HuH-7 (cell line): ENCODE measurements around the gene TRAPPC10.
"Not testable (repeated sequence)": the region's sequence is repeated elsewhere in the genome, so short reads cannot be mapped to it uniquely, and the experiment has no call there.

Experiments
- DNase-seq: peaks from one replicate; pipeline ENCODE4 v3.0.0; 2011; ENCODE audit warnings: low spot score

Gene TRAPPC10

DNA sequence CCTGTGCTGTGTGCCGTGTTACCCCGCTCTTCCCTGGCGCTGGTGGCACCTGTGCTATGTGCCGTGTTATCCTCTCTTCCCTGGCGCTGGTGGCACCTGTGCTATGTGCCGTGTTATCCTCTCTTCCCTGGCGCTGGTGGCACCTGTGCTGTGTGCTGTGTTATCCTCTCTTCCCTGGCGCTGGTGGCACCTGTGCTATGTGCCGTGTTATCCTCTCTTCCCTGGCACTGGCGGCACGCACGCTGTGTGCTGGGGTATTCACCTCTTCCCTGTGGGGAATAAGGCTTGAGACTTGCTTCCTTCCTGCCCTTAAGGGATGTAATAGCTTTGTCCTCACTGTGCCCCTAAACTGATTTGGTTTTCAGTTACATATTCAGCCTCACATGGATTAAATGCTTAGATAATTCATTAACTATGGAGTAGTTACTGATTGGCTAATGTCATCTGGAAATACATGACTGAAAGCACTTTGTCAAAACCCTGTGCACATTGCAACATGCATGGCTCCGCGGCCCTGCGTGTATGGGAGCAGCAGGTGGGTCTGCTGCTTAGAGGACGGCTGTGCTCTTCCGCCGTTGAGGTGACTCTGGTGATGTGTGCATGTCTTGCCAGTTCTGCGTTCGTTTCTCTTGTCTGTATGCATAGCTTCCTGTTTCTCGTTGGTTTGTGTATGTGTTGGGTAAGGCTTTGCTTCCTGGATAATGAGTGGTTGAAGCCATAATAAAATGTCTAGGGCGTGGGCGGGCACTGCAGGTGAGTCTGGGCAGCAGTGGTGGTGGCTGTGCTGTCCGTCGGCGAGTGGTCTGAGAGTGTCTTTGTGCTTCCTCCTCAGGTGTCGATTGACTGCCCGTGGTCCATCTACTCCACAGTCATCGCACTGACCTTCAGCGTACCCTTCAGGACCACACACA, 77.1 kb downstream of the TRAPPC10 start:
- no peak for DNase-seq

DNA sequence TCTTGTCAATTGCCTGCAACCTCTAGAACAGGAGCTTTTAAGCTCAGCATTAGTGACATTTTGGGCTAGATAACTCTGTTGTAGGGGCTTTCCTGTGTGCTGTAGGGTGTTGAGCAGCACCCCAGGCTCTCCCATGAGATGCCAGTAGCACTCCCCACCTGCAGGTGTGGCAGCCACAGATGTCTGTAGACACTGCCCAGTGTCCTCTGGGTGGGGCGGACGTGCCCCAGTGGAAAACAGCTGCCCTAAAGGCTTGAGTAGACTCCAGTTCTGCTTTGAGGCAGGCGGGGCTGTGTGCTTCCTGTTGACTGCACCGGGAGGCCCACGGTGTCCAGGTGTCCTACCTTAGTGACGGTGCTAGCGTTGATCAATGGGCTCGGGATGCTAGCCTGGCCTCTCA, 78.2 kb downstream of the TRAPPC10 start:
- no peak for DNase-seq

DNA sequence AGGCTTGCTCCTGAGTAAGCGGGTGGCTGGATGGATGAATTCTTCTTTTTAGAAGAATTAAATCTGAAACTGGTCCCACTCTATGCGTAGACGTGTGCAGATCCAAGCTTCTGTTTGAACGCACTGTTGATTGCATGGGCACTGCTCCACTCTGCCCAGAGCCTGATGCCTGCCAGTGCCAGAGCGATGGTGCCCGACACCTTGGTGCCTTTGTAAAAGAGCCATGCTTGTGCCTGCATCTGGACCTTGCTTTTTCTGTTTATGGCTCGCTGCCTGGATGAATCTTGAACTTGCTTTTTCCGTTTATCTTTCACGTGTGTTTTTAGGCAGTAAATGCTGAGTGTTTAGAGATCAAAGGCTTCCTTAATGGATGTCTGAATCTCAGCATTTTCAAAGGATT, 80.1 kb downstream of the TRAPPC10 start:
- no peak for DNase-seq

DNA sequence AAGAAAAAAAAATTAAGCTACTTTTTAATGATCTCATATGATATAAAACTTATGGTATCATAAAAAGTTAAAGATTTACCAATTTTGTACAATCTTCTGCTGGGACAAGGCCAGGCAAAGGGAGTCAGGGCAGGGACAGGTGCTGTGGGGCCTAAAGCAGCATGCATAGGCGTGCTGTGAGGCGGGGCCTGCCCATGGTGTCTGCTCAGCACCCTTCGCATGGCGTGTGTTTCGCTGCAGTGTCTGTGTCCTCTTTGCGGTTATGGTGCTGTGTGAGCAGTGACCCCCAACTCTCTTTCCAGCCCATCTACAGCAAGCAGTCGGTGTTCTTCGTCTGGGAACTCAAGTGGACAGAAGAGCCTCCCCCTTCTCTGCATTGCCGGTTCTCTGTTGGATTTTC, 81.7 kb downstream of the TRAPPC10 start:
- no peak for DNase-seq

DNA sequence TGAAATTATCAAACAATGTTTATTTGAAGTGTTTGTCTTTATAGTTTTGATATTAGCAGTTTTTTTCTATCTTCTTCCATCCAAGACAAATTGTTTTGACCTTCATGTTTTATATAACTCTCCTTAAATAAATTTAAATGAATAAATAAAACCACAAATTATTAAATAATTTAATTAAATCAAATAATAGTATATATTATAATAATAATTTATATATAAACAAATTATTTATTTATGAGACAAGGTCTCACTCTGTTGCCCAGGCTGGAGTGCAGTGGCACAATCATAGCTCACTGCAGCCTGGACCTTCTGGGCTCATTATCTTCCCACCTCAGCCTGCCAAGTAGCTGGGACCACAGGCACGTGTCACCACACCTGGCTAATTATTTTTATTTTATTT, 82.7 kb downstream of the TRAPPC10 start:
- no peak for DNase-seq

DNA sequence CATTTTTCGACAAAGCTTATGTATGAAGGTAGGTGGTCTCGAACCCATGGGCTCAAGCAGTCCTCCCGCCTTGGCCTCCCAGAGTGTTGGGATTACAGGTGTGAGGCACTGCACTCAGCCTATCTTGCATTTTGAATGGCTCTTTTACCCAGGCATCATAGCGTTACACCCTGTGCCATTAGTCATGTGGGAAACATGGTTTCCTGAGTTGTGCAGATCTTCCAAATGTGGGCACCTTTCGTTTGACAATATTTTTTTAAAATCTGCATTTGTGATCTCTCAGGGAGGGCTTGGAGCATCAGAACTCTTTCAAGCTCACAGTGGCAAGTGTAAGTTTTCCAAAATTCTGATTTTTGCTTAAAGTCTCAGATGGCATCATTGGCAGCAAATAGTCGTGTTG, 86.4 kb downstream of the TRAPPC10 start:
- DNase-seq: not testable (repeated sequence)

DNA sequence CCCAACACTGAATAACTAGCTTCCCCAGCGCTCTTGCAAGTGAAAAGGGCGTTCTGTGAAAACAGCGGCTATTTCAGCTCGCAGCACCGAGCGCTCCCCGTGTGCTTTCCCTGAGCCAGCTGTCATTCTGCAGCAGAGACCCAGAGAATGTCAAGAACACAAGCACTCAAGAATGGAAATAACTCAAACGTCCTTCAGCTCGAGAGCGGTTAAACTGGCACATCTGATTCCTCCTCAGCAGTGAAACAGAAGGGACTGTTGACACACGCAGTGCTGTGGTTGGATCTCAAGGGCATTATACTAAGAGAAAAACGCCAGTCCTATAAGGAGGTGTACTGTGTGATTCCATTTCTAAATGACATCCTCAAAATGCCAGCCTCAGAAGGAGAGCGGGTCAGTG, 86.9 kb downstream of the TRAPPC10 start:
- DNase-seq: not testable (repeated sequence)

DNA sequence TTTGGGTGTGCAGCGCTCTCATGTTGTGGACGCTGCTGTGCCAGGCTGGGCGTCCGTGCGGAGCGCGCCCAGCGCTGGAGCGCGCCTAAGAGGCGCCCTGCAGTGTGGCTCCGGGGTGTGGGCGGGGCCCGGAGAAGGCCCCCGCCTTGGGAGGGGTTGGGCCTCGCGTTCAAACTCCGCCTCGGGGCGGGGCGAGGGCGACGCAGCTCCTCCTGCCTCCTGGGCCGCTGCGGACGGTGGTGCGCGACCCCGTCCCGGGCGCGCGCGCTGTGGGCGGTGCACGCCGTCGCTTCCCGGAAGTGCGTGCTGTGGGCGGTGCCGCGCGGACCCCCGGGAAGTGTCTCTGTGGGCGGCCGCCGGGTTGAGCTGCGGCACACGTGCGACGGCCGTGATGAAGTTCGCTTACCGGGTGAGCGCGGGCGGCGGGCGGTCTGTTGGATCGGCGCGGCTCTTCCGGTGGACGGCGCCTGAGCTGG, 95.0 kb downstream of the TRAPPC10 start, which contains the start of gene PWP2:
TSS of gene PWP2 (plus strand) at position 374 of the 476 bp plus-strand sequence. CDS start at position 392, 18 bp downstream.
- not testable (repeated sequence) for DNase-seq

DNA sequence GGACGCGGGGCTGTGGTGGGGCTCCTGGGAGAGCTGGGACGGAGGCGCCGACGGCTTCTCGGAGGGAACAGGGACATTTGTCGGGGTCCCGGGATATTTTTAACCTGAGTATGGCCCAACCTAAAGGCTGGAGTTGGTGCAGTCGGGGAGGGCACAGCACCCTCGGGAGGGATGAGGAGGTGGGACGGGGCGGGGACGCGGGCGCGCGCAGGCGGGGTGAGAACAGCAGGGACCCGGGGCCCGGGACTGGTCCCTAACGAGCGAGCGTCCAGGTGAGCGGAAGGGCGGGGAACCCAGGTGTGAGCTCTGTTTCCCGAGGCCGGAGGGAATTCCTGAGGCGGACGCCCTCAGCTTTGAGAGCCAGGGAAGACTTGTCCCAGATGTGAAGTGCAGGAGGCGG, 95.5 kb downstream of the TRAPPC10 start:
- DNase-seq: not testable (repeated sequence)

DNA sequence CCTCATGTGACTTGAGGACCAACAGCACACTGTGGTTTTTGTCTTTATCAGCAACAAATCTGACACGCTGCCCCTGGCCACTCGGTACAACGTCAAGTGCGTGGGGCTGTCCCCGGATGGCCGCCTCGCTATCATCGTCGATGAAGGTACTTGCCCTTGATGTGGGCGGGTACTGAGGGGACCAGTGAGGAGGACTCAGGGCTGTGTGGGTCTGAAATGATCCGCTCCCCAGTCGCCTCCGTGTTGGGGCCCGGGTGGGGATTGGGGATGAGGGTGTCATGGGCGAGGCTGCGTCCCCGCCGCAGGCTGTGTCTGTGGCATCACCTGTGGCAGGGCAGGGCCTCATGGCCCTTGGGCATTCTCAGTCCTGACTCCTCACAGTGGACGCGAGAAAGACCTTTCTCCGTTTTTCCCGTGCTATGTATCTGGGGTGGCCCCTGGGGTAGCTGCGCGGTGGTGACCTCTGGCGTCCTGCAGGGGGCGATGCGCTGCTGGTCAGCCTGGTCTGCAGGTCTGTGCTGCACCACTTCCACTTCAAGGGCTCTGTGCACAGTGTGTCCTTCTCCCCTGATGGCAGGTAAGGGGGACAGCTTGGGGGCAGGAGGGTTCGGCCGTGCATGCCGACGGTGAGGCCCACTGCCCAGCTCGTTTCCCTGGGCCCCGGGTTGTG, 101.7 kb downstream of the TRAPPC10 start:
- not testable (repeated sequence) for DNase-seq

DNA sequence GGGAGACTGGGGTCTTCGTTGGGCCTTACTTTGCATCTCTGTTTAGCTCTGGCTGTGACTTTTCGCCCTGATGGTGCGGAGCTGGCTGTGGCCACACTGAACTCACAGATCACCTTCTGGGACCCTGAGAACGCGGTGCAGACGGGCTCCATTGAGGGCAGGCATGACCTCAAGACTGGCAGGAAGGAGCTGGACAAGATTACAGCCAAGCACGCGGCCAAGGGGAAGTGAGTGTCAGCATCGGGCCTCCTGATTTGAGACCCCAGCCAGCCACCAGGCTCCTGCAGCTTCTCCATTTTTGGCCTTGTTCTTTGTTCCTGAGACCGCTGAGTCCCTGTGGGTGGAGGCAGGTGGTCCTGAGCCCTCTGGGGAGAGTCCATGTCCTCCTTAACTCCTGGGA, 110.0 kb downstream of the TRAPPC10 start:
- DNase-seq: not testable (repeated sequence)

DNA sequence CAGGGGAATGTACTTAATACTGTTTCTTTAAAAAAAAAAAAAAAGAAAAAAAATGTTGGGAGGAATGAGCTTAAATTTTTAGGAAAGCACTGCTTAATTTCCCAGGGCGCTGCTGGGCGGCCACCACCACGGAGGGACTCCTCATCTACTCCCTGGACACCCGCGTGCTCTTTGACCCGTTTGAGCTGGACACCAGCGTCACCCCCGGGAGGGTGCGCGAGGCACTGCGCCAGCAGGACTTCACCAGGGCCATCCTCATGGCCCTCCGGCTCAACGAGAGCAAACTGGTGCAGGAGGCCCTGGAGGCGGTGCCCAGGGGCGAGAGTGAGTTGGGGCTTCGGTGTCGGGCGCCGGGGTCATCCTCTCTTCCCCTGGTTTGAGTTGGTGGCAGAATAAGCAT, 115.7 kb downstream of the TRAPPC10 start:
- DNase-seq: not testable (repeated sequence)

DNA sequence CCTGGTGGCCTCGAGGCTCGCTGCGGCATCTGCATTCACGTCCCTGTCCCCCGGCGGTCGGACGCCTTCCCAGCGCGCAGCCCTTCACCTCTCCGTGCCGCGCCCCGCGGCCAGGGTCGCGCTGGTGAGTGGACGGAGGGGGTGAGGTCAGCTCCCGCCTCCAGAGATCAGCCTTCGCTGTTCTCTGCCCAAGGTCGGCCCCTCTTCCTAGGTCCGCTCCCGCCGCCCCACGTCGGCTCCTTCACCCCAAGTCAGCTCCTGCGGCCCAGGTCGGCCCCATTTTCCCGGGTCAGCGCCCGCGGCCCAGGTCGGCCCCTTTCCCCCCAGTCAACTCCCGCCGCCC, 121.6 kb downstream of the TRAPPC10 start:
- not testable (repeated sequence) for DNase-seq

DNA sequence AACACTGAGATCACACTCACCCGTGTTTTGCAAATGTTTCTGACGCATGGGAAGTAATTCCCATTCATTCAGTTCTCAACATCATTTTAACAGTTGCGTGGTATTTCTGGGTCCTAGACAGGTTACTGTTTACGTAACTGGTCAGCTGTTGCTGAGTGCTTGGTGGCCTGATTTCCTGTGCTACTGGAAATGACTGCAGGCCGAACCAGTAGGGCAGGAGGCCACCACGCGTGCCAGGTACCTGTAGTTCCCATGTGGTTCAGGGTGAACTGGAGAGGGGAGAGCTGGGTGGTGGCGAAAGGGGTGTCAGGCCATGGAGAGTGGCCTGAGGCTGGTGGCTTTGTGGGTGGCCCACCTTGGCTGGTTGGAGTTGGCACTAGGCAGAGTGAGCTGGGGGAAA, 122.6 kb downstream of the TRAPPC10 start:
- DNase-seq: not testable (repeated sequence)

DNA sequence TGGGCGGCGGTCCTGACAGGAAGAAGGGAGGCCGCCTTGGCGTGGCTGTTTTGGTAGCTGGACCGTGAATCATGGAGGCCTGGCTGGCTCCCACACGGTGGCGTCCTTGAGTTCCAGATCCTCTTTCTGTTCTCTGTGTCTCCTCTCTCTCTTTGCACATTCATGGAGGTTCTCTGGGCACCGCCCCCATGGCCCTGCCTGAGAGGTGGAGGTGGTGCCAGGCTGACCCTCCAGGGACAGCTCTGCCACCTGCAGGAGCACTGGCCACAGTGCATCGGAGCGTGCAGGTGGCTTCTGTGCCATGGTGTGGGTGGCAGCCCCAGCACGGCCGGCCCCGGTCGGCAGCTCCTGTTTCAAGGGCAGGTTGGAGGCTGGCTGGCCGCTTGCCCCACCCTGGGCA, 125.9 kb downstream of the TRAPPC10 start:
- not testable (repeated sequence) for DNase-seq

DNA sequence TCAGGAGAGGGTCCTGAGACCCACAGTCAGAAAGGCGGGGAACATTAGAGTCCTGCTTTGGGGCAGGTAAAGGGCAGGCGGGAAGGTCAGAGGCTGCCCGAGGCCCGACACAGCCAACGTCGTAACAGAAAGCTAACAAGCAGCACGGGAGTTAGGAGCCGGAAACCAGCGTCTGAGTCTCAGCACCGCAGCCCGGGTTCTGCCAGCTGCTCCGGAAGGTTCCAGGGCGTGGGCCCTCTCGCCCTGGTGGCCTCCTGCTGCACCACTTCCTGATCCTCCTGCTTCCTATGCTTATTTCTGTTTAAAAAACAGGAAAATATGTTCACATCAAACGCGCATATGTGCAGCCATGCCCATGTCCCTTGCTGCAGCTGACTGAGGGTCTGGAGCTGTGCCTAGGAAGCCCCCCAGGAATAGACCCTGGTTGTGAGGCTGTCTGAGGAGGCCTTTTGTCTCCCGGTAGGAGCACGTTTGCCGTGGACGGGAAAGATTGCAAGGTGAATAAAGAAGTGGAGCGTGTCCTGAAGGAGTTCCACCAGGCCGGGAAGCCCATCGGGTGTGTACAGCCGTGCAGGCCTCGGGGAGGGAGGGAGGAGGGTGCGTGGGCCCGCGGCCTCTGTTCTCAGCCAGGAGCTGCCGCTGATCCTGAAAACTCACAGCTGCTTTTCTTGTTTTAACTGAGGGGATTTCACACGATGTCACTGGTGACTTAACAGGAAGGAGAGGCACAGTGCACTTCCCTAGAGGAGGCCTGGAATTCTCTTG, 127.9 kb downstream of the TRAPPC10 start:
- not testable (repeated sequence) for DNase-seq

DNA sequence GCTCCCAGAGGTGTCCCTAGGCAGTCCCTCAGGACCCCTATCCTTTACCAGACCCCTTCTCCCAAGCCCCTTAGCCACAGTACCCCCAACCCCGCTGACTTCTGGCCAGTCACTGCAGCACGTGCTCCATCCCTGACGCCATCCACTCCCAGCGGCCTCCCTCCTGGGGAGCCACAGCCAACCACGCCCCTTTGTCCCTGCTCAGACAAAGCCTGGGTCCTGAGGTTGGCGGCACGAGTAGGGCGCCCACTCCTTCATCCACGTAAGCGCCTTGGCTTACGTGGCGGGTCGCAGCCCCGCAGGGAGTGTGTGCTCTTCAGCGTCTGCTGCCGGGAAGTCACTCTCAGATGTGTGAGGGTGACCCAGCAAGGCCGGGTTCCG, 128.4 kb downstream of the TRAPPC10 start:
- not testable (repeated sequence) for DNase-seq

DNA sequence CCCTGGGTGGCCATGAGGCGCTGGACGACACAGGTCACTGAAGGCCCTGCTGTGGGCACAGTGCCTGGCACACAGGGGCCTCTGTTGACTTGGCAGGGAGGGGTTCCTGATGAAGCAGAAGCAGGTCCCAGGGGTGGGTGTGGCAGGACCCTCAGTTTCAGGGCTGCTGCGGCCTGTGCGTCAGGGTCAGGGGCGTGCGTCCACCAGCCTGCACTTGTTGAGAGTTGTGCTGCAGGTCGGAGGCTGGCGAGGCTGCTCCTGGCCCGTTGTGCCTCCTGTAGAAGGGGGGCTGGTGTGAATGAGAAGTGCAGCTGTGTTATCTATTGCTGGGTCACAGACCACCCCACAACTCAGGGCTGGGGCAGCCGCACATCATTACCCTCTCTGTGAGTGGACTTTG, 130.4 kb downstream of the TRAPPC10 start:
- not testable (repeated sequence) for DNase-seq

DNA sequence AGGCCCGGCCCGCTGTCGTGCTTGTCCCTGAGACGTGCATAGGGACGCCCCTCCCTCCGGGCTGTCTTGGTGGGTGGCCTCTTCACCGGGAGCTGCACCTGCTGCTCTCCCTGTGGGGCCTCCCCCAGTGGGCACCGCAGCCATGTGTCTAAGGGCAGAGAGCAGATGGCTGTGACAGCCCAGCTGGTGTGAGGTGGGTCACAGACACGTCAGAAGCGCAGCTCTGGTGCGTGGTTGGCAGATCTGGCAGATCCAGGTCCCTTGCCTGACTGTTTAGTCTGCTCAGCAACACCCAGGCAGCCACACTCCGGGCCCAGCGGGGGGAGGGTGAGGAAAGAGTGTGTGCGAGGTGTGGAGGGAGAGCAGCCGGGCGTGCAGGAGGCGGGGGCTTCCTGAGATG, 131.3 kb downstream of the TRAPPC10 start:
- not testable (repeated sequence) for DNase-seq

DNA sequence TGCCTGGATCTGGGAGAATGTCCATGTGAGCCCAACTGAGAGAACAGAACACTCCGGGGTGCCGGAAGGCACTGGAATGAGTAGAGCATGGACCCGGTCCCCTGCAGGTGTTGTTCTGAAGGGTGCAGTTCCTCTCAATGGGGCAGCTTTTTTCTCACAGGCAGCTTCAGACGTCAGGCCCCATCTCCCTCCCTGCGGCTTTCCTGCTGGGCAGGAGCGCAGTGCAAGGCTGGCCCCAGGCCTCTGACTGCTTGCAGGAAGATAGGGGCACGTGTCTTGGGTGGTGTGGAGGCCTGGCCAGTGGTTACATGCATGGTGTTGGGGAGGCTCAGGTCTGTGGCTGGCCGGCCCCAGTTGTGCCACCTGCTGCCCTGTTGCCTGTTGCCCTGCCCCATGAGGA, 131.9 kb downstream of the TRAPPC10 start:
- DNase-seq: not testable (repeated sequence)

DNA sequence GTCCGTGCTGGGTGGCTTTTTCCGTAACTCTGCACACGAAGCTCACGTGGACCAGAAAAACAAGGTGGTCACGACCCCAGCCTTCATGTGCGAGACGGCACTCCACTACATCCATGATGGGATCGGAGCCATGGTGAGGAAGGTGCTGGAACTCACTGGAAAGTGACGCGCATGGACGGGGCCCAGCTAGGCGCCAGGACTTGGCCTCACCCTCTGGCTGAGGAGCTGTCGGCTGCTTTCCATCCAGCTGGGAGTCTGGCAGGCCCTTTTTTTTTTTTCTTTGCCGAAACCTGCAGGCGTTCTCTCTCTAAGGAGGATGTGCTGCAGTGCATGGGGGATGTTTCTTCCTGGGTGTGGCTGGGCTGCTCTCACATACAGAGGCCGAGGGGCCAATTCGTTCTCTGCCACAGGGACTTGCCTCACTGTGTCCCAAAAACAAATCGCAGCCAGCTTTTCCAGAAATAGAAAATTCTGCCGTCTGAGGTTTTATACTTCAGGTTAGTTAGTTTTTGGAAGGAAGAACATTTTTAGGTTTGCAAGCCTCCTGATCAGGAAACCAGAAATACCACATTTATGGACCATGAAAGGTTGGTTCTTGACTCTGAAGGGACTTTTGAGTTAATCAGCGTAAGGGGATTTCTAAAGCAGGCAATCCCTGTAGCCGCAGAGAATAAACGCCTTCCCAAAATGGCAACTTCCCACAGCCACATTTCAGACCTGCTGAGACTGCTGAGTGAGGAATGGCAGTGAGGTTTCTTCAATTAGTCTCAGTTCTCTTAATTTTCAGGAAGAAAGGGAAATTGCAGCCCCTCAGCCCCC, 132.9 kb downstream of the TRAPPC10 start:
- not testable (repeated sequence) for DNase-seq
